Endodermal cell (in vitro differentiated cells): ENCODE results near the gene PPP1CA. TPM values are rescaled to one million over a fixed set of nuclear protein-coding genes. Genes with fewer than 3 reads are reported as not detected.
A peak's percentile ranks its signal among the peaks of the same experiment; 100 is the strongest.

Source experiments
- DNase-seq: peaks from one replicate; pipeline ENCODE4 v3.0.0-alpha.2; 2017
- H3K27ac ChIP-seq: 2 replicates; pipeline ENCODE4 v1.5.1; 2013; ENCODE audit warnings: mild to moderate bottlenecking, low read depth, low read length, moderate library complexity
- H3K27me3 ChIP-seq: 2 replicates; pipeline ENCODE4 v1.6.1; 2013; ENCODE audit warnings: mild to moderate bottlenecking, low read length, moderate library complexity; ENCODE audit not compliant: insufficient read depth, control insufficient read depth, poor library complexity, severe bottlenecking
- H3K36me3 ChIP-seq: 2 replicates; pipeline ENCODE4 v1.7.0; 2013; ENCODE audit warnings: mild to moderate bottlenecking, low read length, moderate library complexity; ENCODE audit not compliant: control insufficient read depth, insufficient read depth
- H3K4me1 ChIP-seq: one replicate; pipeline ENCODE4 v1.7.0; 2013; ENCODE audit warnings: low read length; ENCODE audit not compliant: control insufficient read depth, insufficient read depth
- H3K4me3 ChIP-seq: 2 replicates; pipeline ENCODE4 v1.5.1; 2013; ENCODE audit warnings: mild to moderate bottlenecking, low read length, moderate library complexity
- H3K9ac ChIP-seq: 2 replicates; pipeline ENCODE4 v1.6.1; 2013; ENCODE audit warnings: mild to moderate bottlenecking, low read length, moderate library complexity; ENCODE audit not compliant: poor library complexity, severe bottlenecking; ENCODE audit errors: extremely low read depth
- H3K9me3 ChIP-seq: 2 replicates; pipeline ENCODE4 v1.6.1; 2013; ENCODE audit warnings: mild to moderate bottlenecking, low read length, moderate library complexity; ENCODE audit not compliant: control insufficient read depth
- H3K27ac Mint-ChIP-seq: 2 replicates; pipeline ENCODE4 v1.8.0; 2020; ENCODE audit warnings: mixed read lengths
- H3K27me3 Mint-ChIP-seq: 2 replicates; pipeline ENCODE4 v1.8.0; 2021; ENCODE audit warnings: mild to moderate bottlenecking, mixed read lengths; ENCODE audit not compliant: insufficient read depth
- H3K36me3 Mint-ChIP-seq: 2 replicates; pipeline ENCODE4 v1.8.0; 2020; ENCODE audit warnings: low read depth, mixed read lengths
- H3K4me1 Mint-ChIP-seq: 2 replicates; pipeline ENCODE4 v1.8.0; 2020; ENCODE audit warnings: mixed read lengths
- H3K4me3 Mint-ChIP-seq: 2 replicates; pipeline ENCODE4 v1.8.0; 2020; ENCODE audit warnings: mild to moderate bottlenecking, moderate library complexity, mixed read lengths
- H3K9me3 Mint-ChIP-seq: 2 replicates; pipeline ENCODE4 v1.8.0; 2020; ENCODE audit warnings: mild to moderate bottlenecking, mixed read lengths
- WGBS, 2 experiments: methylation state at CpG; one replicate each; pipeline versions ENCODE4 v1.1.5 to v1.1.7; 2013; ENCODE audit warnings: missing lambda C conversion rate in 2 of 2, mixed read lengths in 1 of 2; ENCODE audit not compliant: insufficient coverage in 1 of 2, insufficient read length in 1 of 2; 5-methylcytosine and 5-hydroxymethylcytosine counted together
- total RNA-seq, 2 donors: library from RNA; stranded (reverse); fragmentation: NEBNext Ultra II Directional in 1 of 2; extraction: Animal tissue kit (Norgen Biotek cat#: 25700) in 1 of 2; gene quantifications; 2 replicates in 1 of 2; 3 replicates in 1 of 2; pipeline ENCODE4 v1.2.1, GENCODE V29; 2021
- TF ChIP-seq, protein P1 (sequence below): fragments of 200-600 bp; sonication (generic); conservative IDR thresholded peaks from 2 replicates; pipeline ENCODE4 v1.5.0; 2021; ENCODE audit warnings: antibody characterized with exemption, mild to moderate bottlenecking

The PPP1CA gene
- total RNA-seq, 2 donors from 2014 or later: 182 to 212 TPM

DNA sequence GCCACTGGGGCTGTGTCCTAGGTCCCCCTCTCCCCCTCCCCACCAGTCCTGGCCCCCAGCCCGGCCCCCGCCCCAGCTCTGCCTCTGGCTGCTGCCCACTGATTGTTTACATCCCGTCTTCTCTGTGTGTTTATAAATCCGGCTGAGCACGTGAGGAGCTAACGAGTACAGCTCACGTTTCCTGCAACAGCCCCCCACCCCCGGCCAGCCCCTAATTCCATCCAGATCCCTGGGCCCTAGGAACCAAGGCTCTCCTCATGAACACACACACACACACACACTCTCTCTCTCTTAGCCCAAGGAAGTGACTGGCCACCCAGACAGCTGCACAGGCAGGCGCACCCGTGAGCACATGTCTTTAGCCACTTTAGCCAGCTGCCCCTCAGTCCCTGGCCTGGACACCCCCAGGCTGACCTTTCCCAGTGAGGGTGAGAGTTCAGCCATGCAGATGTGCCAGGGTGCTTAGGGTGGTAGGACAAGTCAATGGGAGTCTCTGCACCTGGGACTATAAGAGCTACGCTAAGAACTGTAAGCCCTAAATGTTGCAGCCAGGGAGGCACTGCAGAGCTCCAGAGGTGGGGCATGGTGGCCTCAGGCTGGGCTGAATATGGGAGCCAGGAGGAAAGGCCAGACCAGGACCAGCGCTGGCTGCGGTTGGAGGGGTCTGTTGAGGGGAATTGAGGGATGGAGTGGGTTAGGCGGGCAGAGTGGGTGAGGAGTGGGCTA lies 31.1 kb downstream of the PPP1CA start:
- H3K4me3 ChIP-seq: no peak overlapping the region

DNA sequence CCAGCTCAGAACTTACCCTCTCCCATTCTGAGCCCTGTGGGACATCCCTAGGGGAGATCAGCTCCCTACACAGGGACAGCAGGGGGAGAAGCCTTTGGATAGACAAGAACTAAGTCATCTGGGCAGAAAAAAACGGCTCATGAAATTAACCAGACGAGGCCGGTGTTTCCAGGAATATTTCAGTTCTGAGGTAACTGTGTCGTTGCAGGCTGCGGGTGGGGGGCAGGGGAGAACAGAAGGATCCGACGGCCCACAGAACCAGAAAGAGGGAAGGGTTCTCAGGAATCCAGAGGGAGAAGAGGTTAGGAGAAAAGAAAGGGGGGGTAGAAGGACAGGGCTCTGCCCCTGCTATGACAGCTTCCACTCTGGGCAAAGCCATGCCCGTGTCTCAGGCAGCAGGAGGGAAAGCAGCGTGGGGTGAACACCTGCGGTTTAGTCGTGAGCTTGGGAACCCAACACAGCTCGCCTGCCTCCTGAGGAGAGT lies 31.8 kb downstream of the PPP1CA start:
- Histone ChIP-seq H3K9ac (no peak overlapping the region), H3K27ac (no peak overlapping the region), H3K27me3 (no peaks in the 10 kb centered on the region), H3K9me3 (no peaks in the 10 kb centered on the region), H3K36me3 (no peaks in the 10 kb centered on the region), H3K4me3 (no peak overlapping the region), H3K4me1 (peaks cover 13% of the 10 kb centered on the region)
- TF ChIP-seq, protein P1, sequence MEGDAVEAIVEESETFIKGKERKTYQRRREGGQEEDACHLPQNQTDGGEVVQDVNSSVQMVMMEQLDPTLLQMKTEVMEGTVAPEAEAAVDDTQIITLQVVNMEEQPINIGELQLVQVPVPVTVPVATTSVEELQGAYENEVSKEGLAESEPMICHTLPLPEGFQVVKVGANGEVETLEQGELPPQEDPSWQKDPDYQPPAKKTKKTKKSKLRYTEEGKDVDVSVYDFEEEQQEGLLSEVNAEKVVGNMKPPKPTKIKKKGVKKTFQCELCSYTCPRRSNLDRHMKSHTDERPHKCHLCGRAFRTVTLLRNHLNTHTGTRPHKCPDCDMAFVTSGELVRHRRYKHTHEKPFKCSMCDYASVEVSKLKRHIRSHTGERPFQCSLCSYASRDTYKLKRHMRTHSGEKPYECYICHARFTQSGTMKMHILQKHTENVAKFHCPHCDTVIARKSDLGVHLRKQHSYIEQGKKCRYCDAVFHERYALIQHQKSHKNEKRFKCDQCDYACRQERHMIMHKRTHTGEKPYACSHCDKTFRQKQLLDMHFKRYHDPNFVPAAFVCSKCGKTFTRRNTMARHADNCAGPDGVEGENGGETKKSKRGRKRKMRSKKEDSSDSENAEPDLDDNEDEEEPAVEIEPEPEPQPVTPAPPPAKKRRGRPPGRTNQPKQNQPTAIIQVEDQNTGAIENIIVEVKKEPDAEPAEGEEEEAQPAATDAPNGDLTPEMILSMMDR: no peak
- Mint-ChIP-seq H3K9me3 (no peaks in the 10 kb centered on the region), H3K4me1 (peaks cover 37% of the 10 kb centered on the region), H3K4me3 (peak overlapping the region; percentile 9), H3K27ac (no peak overlapping the region), H3K36me3 (no peaks in the 10 kb centered on the region), H3K27me3 (peaks cover 43% of the 10 kb centered on the region)
- no peak for DNase-seq
- 76 to 77% methylated on average over 11 to 12 of the region's 12 CpGs for WGBS, 2 experiments

More for the DNA sequence above, 31.1 kb downstream of the PPP1CA start:
- H3K4me1 Mint-ChIP-seq: peaks cover 38% of the 10 kb centered on the region
- no peak overlapping the region for H3K27ac Mint-ChIP-seq
- Histone ChIP-seq H3K36me3 (no peaks in the 10 kb centered on the region), H3K4me1 (peaks cover 16% of the 10 kb centered on the region), H3K27me3 (no peaks in the 10 kb centered on the region), H3K9me3 (no peaks in the 10 kb centered on the region), H3K9ac (no peak overlapping the region), H3K27ac (no peak overlapping the region)
- TF ChIP-seq, protein P1: no peak
- H3K9me3 Mint-ChIP-seq: no peaks in the 10 kb centered on the region
- H3K27me3 Mint-ChIP-seq: peaks cover 46% of the 10 kb centered on the region
- no peak overlapping the region for H3K4me3 Mint-ChIP-seq
- peak; percentile 55 for DNase-seq
- H3K36me3 Mint-ChIP-seq: no peaks in the 10 kb centered on the region
- 69 to 73% methylated on average over 6 to 14 of the region's 14 CpGs for WGBS, 2 experiments

DNA sequence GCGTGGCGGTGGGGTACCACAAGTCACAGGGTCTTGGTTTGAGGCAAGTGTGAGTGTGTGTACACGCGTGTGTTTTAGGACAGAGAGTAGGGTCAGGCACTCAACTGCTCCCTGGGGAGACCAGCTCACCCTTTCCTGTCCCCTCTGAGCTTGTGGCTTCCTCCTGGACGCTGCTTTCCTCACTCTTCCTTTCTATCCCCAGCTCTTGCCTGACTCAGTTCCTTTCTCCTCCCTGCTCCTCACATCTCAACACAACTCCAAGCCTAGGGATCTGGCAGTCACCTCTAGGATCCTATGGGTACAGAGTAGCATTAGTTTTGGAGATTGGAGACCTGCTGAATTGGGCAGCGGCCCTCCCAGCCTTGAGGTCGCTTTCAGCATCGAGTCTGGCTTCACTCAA lies 32.4 kb downstream of the PPP1CA start:
- Mint-ChIP-seq H3K9me3 (no peaks in the 10 kb centered on the region), H3K27me3 (peaks cover 38% of the 10 kb centered on the region), H3K4me3 (no peak overlapping the region), H3K36me3 (peaks cover 2% of the 10 kb centered on the region), H3K4me1 (peaks cover 31% of the 10 kb centered on the region), H3K27ac (no peak overlapping the region)
- H3K9ac ChIP-seq: no peak overlapping the region
- H3K27me3 ChIP-seq: no peaks in the 10 kb centered on the region
- DNase-seq: no peak
- no peak overlapping the region for H3K4me3 ChIP-seq
- H3K36me3 ChIP-seq: no peaks in the 10 kb centered on the region
- WGBS, 2 experiments: 93 to 96% methylated on average over 8 of the region's 8 CpGs
- TF ChIP-seq, protein P1: no peak
- no peaks in the 10 kb centered on the region for H3K9me3 ChIP-seq
- peaks cover 8% of the 10 kb centered on the region for H3K4me1 ChIP-seq
- no peak overlapping the region for H3K27ac ChIP-seq
